Urothelium cell line (cell line): ENCODE results near the gene POFUT1.
"Not testable (repeated sequence)": the region's sequence is repeated elsewhere in the genome, so short reads cannot be mapped to it uniquely, and the experiment has no call there.

ENCODE experiments used
- DNase-seq: peaks from one replicate; pipeline ENCODE4 v3.0.0; 2011; ENCODE audit warnings: low spot score, mixed read lengths
- FAIRE-seq: peaks from 2 replicates; lab custom pipeline; 2011; peaks lifted over from hg19 to GRCh38; lab: Jason Lieb, UNC

POFUT1 gene

DNA sequence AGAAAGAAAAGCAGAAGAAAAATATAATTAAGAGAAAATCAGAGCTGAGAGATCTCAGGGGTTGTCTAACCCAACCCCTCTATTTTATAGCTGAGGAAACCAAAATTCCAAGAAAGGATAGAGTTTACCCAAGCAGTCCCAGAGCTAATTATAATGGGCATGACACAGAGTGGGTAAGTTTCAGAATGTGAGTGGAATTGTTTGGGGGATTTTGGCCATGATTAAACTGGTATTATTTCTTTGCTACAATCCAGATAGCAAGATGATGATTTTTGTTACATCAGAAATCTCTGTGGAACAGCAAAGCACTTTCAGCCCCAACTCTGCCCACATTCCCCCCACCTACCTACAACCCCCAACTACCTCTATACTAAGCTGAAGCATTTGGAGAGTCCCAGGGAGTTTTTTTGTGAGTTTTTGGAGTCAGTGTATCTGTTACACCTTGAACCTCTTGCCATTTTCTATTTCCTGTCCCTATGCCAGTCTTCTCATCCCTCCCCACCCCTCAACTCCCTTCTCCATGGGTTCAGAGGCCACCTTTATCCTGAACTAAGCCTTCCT, 24.7 kb downstream of the POFUT1 start:
- FAIRE-seq (no peak), DNase-seq (no peak)

- FAIRE-seq, result no peak
- DNase-seq, result no peak
Observed at GRCh38 chr20:32233286-32233685, 25.6 kb downstream of the POFUT1 start.

GRCh38 chr20:32234135-32234808, 26.6 kb downstream of the POFUT1 start:
- FAIRE-seq (no peak), DNase-seq (no peak)

DNA sequence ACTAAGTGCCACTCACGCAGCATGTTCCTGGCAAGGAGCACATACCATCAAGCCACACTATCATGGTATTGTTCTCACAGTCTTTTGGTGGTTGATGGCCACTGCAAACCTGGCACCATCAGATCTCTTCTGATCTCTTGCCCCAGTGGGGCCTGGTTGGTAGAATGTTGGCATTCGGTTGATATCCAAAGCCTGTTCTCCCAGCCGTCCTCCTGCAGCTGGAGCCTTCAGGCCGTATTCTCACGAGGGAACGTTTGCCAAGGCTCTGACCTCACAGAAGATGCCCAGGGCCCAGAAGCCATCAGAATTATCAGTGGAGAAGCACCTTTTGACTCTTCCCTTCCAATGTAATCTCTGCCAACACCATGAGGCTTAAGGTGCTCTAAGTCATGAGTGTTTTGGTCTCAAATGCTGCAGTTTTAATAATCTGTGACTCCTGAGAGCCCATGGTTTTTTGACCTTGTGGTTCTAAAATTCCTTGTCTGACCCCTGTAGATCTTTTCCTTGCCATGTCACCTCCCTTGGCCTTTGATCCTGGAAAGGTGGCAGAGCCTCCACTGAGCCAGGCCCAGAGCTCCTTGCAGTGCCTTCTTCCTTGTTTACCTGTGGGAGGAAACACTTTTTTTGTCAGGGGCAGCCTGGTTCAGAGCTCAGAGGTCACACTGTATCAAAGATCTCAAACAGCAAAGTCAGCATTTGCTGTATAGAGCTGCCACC, 27.8 kb downstream of the POFUT1 start:
- no peak for FAIRE-seq
- no peak for DNase-seq

DNA sequence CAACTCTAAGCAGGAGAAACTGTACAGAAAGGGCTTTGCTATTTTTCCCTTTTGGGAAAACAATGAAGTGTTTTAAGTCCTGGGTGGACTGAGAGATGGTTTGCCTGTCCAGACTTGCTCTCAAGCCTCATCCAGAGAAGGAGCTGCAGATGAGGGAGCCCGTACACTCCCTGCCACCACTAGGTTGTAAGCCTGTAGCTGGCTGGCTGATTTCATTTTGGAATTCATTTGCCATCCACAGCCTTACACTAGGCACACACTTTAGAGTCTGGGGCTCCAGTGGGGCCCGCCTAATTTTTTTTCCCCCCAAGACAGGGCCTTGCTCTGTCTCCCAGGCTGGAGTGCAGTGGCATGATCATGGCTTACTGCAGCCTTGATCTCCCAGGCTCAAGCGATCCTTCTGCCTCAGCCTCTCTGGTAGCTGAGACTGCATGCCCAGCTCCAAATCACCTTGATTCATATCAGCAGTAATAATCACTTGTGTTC, 28.4 kb downstream of the POFUT1 start:
- FAIRE-seq (no peak), DNase-seq (no peak)

- DNase-seq (no peak), FAIRE-seq (no peak)
Observed at GRCh38 chr20:32236819-32237218, 29.1 kb downstream of the POFUT1 start.

DNA sequence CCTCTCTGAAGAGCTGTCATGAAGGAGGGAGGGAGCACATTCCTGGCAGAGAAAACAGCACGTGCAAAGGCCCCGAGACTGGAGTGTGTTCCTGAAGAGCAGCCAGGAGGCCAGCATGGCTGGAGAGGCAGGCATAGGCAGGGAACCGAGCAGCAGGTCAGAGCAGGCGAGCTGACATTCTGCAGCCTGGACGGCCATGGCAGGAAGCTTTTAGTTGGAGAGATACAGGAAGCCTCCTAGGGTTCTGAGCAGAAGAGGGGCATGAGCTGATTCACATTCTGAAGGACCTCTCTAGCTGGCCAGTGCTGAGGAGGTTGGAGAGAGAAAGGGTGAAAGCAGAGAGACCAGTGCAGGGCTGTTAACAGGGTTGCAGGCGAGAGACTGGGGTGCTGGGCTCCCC, 29.7 kb downstream of the POFUT1 start:
- FAIRE-seq, result no peak

GRCh38 chr20:32238483-32239425, 31.1 kb downstream of the POFUT1 start:
- no peak for DNase-seq
- no peak for FAIRE-seq

More for the DNA sequence above, 29.7 kb downstream of the POFUT1 start:
- DNase-seq, result no peak

- FAIRE-seq, result no peak
Observed at GRCh38 chr20:32240205-32240604, 32.5 kb downstream of the POFUT1 start.

GRCh38 chr20:32241807-32242206, 34.1 kb downstream of the POFUT1 start:
- DNase-seq (no peak), FAIRE-seq (no peak)

More at GRCh38 chr20:32240205-32240604, 32.5 kb downstream of the POFUT1 start:
- no peak for DNase-seq

GRCh38 chr20:32244150-32244823, 36.6 kb downstream of the POFUT1 start:
- DNase-seq (no peak), FAIRE-seq (no peak)

GRCh38 chr20:32244959-32245358, 37.3 kb downstream of the POFUT1 start:
- DNase-seq, result no peak
- no peak for FAIRE-seq

DNA sequence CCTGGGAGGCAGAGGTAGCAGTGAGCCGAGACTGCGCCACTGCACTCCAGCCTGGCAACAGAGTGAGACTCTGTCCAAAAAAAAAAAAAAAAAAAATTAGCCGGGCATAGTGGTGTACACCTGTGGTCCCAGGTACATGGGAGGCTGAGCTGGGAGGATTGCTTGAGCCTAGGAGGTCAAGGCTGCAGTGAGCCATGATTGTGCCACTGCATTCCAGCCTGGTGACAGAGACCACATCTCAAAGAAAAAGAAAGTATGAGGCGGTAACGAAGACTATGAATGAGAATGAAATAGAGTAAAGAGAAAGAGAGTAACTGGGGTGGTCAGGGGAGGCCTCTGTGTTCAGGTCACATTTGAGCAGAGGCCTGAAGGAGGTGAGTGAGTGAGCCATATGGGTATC, 38.5 kb downstream of the POFUT1 start:
- DNase-seq, FAIRE-seq: not testable (repeated sequence)

DNA sequence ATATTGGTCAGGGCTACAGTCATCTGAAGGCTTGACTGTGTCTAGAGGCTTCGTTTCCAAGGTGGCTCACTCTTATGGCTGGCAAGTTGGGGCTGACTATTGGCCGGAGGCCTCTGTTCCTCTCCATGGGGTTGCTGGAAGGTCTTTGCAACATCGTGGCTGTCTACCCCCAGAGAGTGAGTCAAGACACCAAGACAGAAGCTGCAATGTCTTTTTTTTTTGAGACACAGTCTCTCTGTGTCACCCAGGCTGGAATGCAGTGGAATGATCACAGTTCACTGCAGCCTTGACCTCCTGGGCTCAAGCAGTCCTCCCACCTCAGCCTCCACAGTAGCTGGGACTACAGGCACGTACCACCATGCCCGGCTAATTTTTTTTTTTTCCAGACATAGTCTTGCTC, 40.4 kb downstream of the POFUT1 start:
- DNase-seq (no peak), FAIRE-seq (no peak)

DNA sequence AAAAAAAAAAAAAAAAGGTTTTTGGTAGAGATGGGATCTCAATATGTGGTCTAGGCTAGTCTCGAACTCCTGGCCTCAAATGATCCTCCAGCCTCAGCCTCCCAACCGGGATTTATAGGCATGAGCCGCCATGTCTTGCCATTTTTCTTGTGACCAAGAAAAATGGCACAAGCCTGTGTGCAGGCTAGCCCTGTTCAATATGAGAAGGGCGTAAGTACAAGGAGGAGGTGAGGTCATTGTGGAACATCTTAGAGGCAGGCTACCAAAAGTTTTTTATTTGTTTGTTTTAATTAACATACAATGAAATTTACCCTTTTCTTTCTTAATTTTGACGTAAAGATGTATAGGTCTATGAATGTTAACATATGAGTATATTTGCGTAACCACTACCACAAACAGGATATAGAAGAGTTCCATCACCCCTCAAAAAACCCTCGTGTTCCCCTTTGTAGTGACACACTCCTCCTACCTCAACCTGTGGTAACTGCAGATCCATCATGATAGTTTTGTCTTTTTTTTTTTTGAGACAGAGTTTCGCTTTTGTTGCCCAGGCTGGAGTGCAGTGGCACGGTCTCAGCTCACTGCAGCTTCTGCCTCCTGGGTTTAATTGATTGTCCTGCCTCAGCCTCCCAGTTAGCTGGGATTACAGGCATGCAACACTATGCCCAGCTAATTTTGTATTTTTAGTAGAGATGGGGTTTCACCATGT, 41.5 kb downstream of the POFUT1 start:
- FAIRE-seq, result no peak
- DNase-seq, result no peak

- DNase-seq (no peak), FAIRE-seq (no peak)
Observed at GRCh38 chr20:32251470-32251869, 43.8 kb downstream of the POFUT1 start.

DNA sequence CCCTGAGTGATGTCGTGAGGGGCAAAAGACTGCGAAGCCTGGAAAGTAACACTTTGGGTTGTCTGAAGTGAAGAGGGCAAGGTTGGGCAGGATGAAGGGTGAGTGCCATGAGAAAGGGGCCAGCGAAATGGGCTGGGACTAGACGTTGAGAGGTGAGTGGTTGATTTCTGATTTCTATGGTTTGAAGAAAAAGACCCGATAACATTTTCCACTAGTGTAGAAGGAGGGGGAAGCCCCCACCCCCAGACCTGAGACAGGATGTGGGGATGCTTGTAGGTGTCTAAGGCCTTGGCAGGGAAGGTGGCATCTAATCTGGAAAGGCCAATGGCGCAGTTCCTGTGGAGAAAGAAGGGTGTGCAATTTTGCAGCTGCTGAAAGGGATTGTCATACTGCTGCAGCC, 44.5 kb downstream of the POFUT1 start:
- no peak for FAIRE-seq
- DNase-seq, result no peak

DNA sequence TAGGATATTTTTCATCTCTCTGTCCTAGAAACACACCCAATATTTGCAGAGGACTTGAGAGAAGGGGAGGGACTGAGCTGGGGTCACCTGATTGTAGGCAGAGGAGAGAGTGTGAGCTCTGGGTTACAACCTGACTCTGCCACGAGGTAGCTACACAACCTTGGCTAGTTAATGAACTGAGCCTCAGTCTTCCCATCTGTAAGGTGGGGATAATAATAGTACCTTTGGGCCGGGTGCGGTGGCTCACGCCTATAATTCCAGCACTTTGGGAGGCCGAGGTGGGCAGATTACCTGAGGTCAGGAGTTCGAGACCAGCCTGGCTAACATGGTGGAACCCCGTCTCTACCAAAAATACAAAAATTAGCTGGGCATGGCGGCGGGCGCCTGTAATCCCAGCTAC, 53.3 kb downstream of the POFUT1 start:
- not testable (repeated sequence) for DNase-seq, FAIRE-seq

DNA sequence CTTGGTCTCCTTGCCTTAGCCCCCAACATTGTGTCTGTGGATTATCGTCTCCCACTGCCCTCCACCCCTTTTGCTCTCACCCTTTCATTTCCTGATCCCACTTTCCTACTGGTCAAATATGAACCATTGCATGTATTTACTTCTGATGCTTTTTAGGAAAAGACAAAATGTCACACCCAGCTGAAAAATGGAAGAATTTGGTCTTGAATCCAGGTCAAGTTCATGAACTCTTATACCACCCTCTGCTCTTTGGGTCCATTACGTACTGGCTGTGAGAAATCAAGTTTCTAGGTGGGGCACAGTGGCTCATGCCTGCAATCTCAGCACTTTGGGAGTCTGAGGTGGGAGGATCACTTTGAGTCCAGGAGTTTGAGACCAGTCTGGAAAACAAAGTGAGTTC, 54.0 kb downstream of the POFUT1 start:
- DNase-seq (no peak), FAIRE-seq (no peak)
